ENCODE measurements around the gene POLD3. TPM values are rescaled to one million over a fixed set of nuclear protein-coding genes. Genes with fewer than 3 reads are reported as not detected.

The POLD3 gene, protein sequence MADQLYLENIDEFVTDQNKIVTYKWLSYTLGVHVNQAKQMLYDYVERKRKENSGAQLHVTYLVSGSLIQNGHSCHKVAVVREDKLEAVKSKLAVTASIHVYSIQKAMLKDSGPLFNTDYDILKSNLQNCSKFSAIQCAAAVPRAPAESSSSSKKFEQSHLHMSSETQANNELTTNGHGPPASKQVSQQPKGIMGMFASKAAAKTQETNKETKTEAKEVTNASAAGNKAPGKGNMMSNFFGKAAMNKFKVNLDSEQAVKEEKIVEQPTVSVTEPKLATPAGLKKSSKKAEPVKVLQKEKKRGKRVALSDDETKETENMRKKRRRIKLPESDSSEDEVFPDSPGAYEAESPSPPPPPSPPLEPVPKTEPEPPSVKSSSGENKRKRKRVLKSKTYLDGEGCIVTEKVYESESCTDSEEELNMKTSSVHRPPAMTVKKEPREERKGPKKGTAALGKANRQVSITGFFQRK
- total RNA-seq = 9.3 and 15.4 TPM in 2 replicates

GRCh38 chr11:74592441-74593362, at the start of gene POLD3:
Gene POLD3, plus strand, starts transcription at chr11:74592582. Its CDS starts 77 bp downstream, at chr11:74592659.

Other genes with a start within 250 kb of the POLD3 start
- gene PGM2L1, start 194.1 kb upstream of the POLD3 start, total RNA-seq = 2.6 TPM in 2 replicates
- gene KCNE3, start 125.0 kb upstream of the POLD3 start, total RNA-seq = 1.0 and 14.6 TPM in 2 replicates
- gene LIPT2, start 98.9 kb upstream of the POLD3 start, total RNA-seq = 1.2 and 3.0 TPM in 2 replicates
- gene CHRDL2, start 138.8 kb downstream of the POLD3 start, total RNA-seq = not detected in 2 replicates
- gene RNF169, start 156.3 kb downstream of the POLD3 start, total RNA-seq = 25.7 and 27.1 TPM in 2 replicates

All from smooth muscle cell of trachea (primary cell).